Activated CD4-positive, alpha-beta memory T cell treated with anti-CD3 and anti-CD28 coated beads, Interleukin-2, amount 10 ng/mL, durations not matched to agents 7 days and 5 days (primary cell): ENCODE results near the gene RNU7-1. TPM values are rescaled to one million over a fixed set of nuclear protein-coding genes. Genes with fewer than 3 reads are reported as not detected.

Experiments
- CTCF ChIA-PET: fragments of 350-600 bp; sonication (Branson Sonifier 250); formaldehyde crosslinking; loops from one replicate; lab custom pipeline; 2021; ENCODE audit warnings: antibody characterized with exemption, inconsistent platforms; lab: Charles Lee
- POLR2A ChIA-PET: fragments of 350-600 bp; sonication (Branson Sonifier 250); formaldehyde crosslinking; loops from one replicate; lab custom pipeline; 2021; ENCODE audit warnings: antibody characterized with exemption; lab: Charles Lee
- DNase-seq: peaks from one replicate; pipeline ENCODE4 v3.0.0-alpha.2; 2020
- H3K27ac Mint-ChIP-seq: one replicate; pipeline ENCODE4 v1.8.0; 2021; ENCODE audit warnings: mild to moderate bottlenecking, mixed read lengths
- H3K27me3 Mint-ChIP-seq: one replicate; pipeline ENCODE4 v1.8.0; 2021; ENCODE audit warnings: mixed read lengths
- H3K36me3 Mint-ChIP-seq: one replicate; pipeline ENCODE4 v1.8.0; 2021; ENCODE audit warnings: low read depth, mixed read lengths
- H3K4me1 Mint-ChIP-seq: one replicate; pipeline ENCODE4 v1.8.0; 2021; ENCODE audit warnings: mixed read lengths
- H3K4me3 Mint-ChIP-seq: one replicate; pipeline ENCODE4 v1.8.0; 2021; ENCODE audit warnings: mild to moderate bottlenecking, mixed read lengths
- H3K9me3 Mint-ChIP-seq: one replicate; pipeline ENCODE4 v1.8.0; 2021; ENCODE audit warnings: mixed read lengths
- total RNA-seq, 2 experiments: library from RNA; stranded (reverse); gene quantifications; one replicate each; pipeline ENCODE4 v1.2.3, GENCODE V29; 2021

The RNU7-1 gene
- total RNA-seq, 2 experiments from 2014 or later = not detected

DNA sequence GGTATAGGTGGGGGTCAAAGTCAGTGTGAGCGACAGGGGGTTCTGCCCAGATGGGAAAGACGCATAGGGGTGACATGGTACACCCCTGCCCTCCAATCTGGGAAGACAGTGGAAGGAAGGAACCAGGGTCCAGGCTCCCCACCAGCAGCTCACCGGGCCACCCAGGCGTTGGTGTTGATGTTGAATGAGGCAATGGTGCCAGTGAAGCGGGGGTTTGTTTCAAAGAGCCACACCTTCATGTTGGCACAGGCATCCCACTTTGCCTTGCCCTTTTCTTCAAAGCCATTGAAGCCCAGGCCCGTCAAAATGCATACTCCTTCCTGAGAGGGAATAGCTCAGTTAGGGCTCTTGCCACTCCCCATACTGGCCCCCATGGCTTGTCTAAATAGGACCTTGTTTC, 34.6 kb downstream of the RNU7-1 start:
- Mint-ChIP-seq H3K4me3 (no peak overlapping the region), H3K9me3 (no peaks in the 10 kb centered on the region), H3K27ac (no peak overlapping the region), H3K36me3 (peaks cover 74% of the 10 kb centered on the region), H3K27me3 (no peaks in the 10 kb centered on the region), H3K4me1 (peaks cover 21% of the 10 kb centered on the region)
- DNase-seq = no peak
- ChIA-PET POLR2A (interaction anchor here (0.7 to 2.3 kb wide), 3 partner anchors 12 to 34 kb away, joined by 3 to 8 read pairs (median 4); partner anchors contain the start of genes C12orf57 and RNU7-1), CTCF (interaction anchor here (0.8 kb wide), 1 partner anchor 34 kb away, joined by 3 read pairs; the partner anchor contains the start of gene C12orf57)

- no peak for DNase-seq
- Mint-ChIP-seq H3K27ac (no peak overlapping the region), H3K27me3 (no peaks in the 10 kb centered on the region), H3K4me1 (peaks cover 18% of the 10 kb centered on the region), H3K4me3 (no peak overlapping the region), H3K9me3 (no peaks in the 10 kb centered on the region), H3K36me3 (peaks cover 76% of the 10 kb centered on the region)
- ChIA-PET POLR2A (no interaction called here), CTCF (no interaction called here)
Observed at GRCh38 chr12:6978611-6979011, 35.0 kb downstream of the RNU7-1 start.

DNA sequence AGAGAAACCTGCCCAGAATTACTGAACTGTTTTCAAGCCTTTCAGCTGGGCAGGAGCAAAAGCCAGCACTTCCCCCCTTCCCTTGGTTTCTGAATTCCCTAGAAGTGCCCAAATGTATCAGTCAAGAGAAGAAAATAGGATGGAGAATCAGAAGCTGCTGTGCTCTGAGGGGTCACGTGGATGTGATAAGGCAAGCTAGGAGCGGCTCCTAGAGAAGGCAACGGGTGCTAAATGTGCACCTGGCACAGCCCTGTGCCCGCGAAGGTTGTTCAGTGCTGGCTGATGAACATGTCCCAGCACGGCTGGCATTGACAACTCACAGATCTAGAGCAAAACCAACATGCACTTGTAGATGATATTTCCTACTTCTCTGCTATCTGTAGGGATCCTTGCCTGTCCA, 35.4 kb downstream of the RNU7-1 start:
- H3K36me3 Mint-ChIP-seq = peaks cover 72% of the 10 kb centered on the region
- ChIA-PET CTCF (no interaction called here), POLR2A (no interaction called here)
- no peaks in the 10 kb centered on the region for H3K27me3 Mint-ChIP-seq
- H3K9me3 Mint-ChIP-seq = no peaks in the 10 kb centered on the region
- no peak overlapping the region for H3K4me3 Mint-ChIP-seq
- no peak for DNase-seq
- H3K27ac Mint-ChIP-seq = no peak overlapping the region
- H3K4me1 Mint-ChIP-seq = peaks cover 14% of the 10 kb centered on the region

DNA sequence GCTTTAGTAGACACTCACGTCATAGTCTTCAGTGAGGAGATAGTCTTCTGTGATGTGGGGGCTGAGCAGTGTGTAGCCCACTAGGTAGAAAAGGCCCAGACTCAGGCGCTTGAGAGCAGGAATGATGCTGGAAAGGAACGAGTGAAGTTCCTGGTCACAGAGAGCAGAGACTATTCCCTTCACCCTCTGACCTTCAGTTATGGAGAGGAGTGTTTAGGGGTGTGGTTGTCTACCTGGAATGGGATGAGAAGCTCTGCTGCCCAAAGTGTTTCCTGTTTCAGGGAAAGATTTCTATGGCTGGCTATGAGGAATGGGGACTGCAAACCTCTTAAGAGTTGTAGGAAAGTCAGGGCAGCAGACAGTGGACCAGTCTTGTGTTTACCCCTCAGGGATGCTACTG, 35.8 kb downstream of the RNU7-1 start:
- Mint-ChIP-seq H3K36me3 (peaks cover 71% of the 10 kb centered on the region), H3K27me3 (no peaks in the 10 kb centered on the region), H3K4me1 (peaks cover 12% of the 10 kb centered on the region), H3K4me3 (no peak overlapping the region), H3K27ac (no peak overlapping the region), H3K9me3 (no peaks in the 10 kb centered on the region)
- DNase-seq = no peak
- POLR2A ChIA-PET = no interaction called here
- CTCF ChIA-PET = no interaction called here

DNA sequence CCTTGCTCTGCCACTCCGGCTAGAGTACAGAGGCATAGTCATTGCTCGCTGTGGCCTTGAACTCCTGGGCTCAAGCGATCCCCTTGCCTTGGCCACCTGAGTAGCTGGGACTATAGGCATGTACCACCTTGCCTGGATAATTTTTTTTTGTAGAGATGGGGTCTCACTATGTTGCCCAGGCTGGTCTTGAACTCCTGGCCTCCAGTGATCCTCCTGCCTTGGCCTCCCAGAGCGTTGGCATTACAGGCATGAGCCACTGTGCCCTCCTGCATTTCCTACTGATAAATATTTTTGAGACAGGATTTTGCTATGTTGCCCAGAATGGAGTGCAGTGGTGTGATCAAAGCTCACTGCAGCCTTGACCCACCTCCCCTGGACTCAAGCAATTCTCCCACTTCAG, 36.5 kb downstream of the RNU7-1 start:
- CTCF ChIA-PET = interaction anchor here (0.7 kb wide), 1 partner anchor 95 kb away, joined by 4 read pairs; no protein-coding TSS in a partner anchor
- no peak overlapping the region for H3K27ac Mint-ChIP-seq

DNA sequence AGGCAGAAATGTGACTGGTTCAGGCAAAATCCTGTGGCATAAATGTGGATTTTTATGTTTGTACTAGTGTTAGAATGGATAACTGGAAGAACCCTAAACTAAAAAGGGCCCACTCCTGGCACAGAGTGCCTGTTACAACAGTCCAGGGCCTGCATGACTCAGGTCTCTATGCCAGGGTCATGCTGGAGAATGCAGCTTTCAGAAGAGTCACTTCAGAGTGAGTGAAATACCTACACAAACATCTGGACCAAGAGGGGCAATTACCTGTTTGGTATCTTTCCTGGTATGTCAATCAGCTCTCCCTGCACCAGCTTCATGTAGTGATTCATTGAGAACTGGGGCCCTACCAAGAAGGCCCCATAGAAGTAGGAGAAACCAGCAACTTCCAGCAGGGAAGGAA, 37.1 kb downstream of the RNU7-1 start:
- DNase-seq = no peak
- ChIA-PET CTCF (interaction anchor here (1.2 kb wide), 1 partner anchor 8 kb away, joined by 3 read pairs; no protein-coding TSS in a partner anchor), POLR2A (no interaction called here)
- peaks cover 62% of the 10 kb centered on the region for H3K36me3 Mint-ChIP-seq
- peaks cover 4% of the 10 kb centered on the region for H3K4me1 Mint-ChIP-seq
- no peaks in the 10 kb centered on the region for H3K9me3 Mint-ChIP-seq
- H3K27ac Mint-ChIP-seq = no peak overlapping the region
- no peaks in the 10 kb centered on the region for H3K27me3 Mint-ChIP-seq
- H3K4me3 Mint-ChIP-seq = no peak overlapping the region

More for the DNA sequence above, 36.5 kb downstream of the RNU7-1 start:
- Mint-ChIP-seq H3K9me3 (no peaks in the 10 kb centered on the region), H3K4me1 (peaks cover 9% of the 10 kb centered on the region), H3K36me3 (peaks cover 68% of the 10 kb centered on the region), H3K27me3 (no peaks in the 10 kb centered on the region), H3K4me3 (no peak overlapping the region)
- POLR2A ChIA-PET = no interaction called here
- DNase-seq = no peak

GRCh38 chr12:6981152-6982052, 37.8 kb downstream of the RNU7-1 start:
- CTCF ChIA-PET = interaction anchor here (1.2 kb wide), 1 partner anchor 9 kb away, joined by 3 read pairs; no protein-coding TSS in a partner anchor
- POLR2A ChIA-PET = no interaction called here
- Mint-ChIP-seq H3K4me3 (no peak overlapping the region), H3K4me1 (no peaks in the 10 kb centered on the region), H3K9me3 (no peaks in the 10 kb centered on the region), H3K27me3 (no peaks in the 10 kb centered on the region), H3K27ac (no peak overlapping the region), H3K36me3 (peaks cover 56% of the 10 kb centered on the region)
- DNase-seq = no peak

GRCh38 chr12:6982532-6982931, 38.9 kb downstream of the RNU7-1 start:
- Mint-ChIP-seq H3K4me1 (no peaks in the 10 kb centered on the region), H3K27ac (no peak overlapping the region), H3K9me3 (no peaks in the 10 kb centered on the region), H3K4me3 (no peak overlapping the region), H3K27me3 (no peaks in the 10 kb centered on the region), H3K36me3 (peaks cover 51% of the 10 kb centered on the region)
- DNase-seq = no peak
- POLR2A ChIA-PET = interaction anchor here (0.8 kb wide), 3 partner anchors 21 to 126 kb away, joined by 3 read pairs; partner anchors contain the start of gene C12orf57
- CTCF ChIA-PET = no interaction called here

- peaks cover 26% of the 10 kb centered on the region for H3K36me3 Mint-ChIP-seq
- CTCF ChIA-PET = no interaction called here
- no peak overlapping the region for H3K4me3 Mint-ChIP-seq
- H3K4me1 Mint-ChIP-seq = no peaks in the 10 kb centered on the region
- H3K27ac Mint-ChIP-seq = no peak overlapping the region
- POLR2A ChIA-PET = no interaction called here
- DNase-seq = no peak
- no peaks in the 10 kb centered on the region for H3K27me3 Mint-ChIP-seq
- H3K9me3 Mint-ChIP-seq = no peaks in the 10 kb centered on the region
Observed at GRCh38 chr12:6987956-6988553, 44.4 kb downstream of the RNU7-1 start.

Other genes with a start within 250 kb of the RNU7-1 start
- gene PIANP, start 243.0 kb upstream of the RNU7-1 start, total RNA-seq = not detected
- gene COPS7A, start 219.8 kb upstream of the RNU7-1 start, total RNA-seq = 10 to 100 TPM; 28.4 to 29.0 TPM
- gene MLF2, start 190.7 kb upstream of the RNU7-1 start, total RNA-seq = 100 to 1,000 TPM; 101 to 108 TPM
- gene PTMS, start 177.5 kb upstream of the RNU7-1 start, total RNA-seq = 10 to 100 TPM; 47.0 to 49.6 TPM
- gene LAG3, start 171.3 kb upstream of the RNU7-1 start, total RNA-seq = 10 to 100 TPM; 91.9 TPM
- gene CD4, start 154.3 kb upstream of the RNU7-1 start, total RNA-seq = 100 to 1,000 TPM; 324 to 327 TPM
- gene GPR162, start 122.0 kb upstream of the RNU7-1 start, total RNA-seq = not detected
- under 1 TPM; 0.18 to 0.68 TPM for gene P3H3, start 115.4 kb upstream of the RNU7-1 start, total RNA-seq
- not detected for gene GNB3, start 102.9 kb upstream of the RNU7-1 start, total RNA-seq
- gene CDCA3, start 92.5 kb upstream of the RNU7-1 start, total RNA-seq = 100 to 1,000 TPM in 1 of 2 experiments, 10 to 100 TPM in 1; 96.5 to 101 TPM
- gene USP5, start 91.7 kb upstream of the RNU7-1 start, total RNA-seq = 100 to 1,000 TPM in 1 of 2 experiments, 10 to 100 TPM in 1; 91.4 to 109 TPM
- 1,000 to 10,000 TPM; 1,228 to 1,253 TPM for gene TPI1, start 76.3 kb upstream of the RNU7-1 start, total RNA-seq
- 10 to 100 TPM; 11.1 to 11.2 TPM for gene SPSB2, start 70.5 kb upstream of the RNU7-1 start, total RNA-seq
- 1 to 10 TPM; 5.7 to 6.1 TPM for gene LRRC23, start 39.0 kb upstream of the RNU7-1 start, total RNA-seq
- 100 to 1,000 TPM; 206 to 207 TPM for gene ENO2, start 29.2 kb upstream of the RNU7-1 start, total RNA-seq
- gene ATN1, start 15.9 kb upstream of the RNU7-1 start, total RNA-seq = 10 to 100 TPM; 33.9 to 34.6 TPM
- gene C12orf57, start 206 bp downstream of the RNU7-1 start, total RNA-seq = 100 to 1,000 TPM; 141 TPM
- 100 to 1,000 TPM; 295 to 299 TPM for gene PTPN6, start 7.5 kb downstream of the RNU7-1 start, total RNA-seq
- 100 to 1,000 TPM; 194 to 196 TPM for gene PHB2, start 26.8 kb downstream of the RNU7-1 start, total RNA-seq
- gene EMG1, start 27.1 kb downstream of the RNU7-1 start, total RNA-seq = 10 to 100 TPM; 39.4 to 50.2 TPM
- 10 to 100 TPM; 34.6 to 37.0 TPM for gene LPCAT3, start 74.7 kb downstream of the RNU7-1 start, total RNA-seq
- gene C1S, start 116.9 kb downstream of the RNU7-1 start, total RNA-seq = 1 to 10 TPM; 1.7 TPM
- 1 to 10 TPM; 2.7 to 3.8 TPM for gene C1R, start 148.6 kb downstream of the RNU7-1 start, total RNA-seq
- 10 to 100 TPM; 26.5 to 28.8 TPM for gene C1RL, start 165.4 kb downstream of the RNU7-1 start, total RNA-seq
- 1 to 10 TPM in 1 of 2 experiments, under 1 TPM in 1; 0.86 to 1.8 TPM for gene RBP5, start 185.1 kb downstream of the RNU7-1 start, total RNA-seq
- gene CLSTN3, start 186.6 kb downstream of the RNU7-1 start, total RNA-seq = 100 to 1,000 TPM; 148 to 152 TPM
- 10 to 100 TPM; 15.0 to 15.4 TPM for gene PEX5, start 245.9 kb downstream of the RNU7-1 start, total RNA-seq